Stimulated activated CD4-positive, alpha-beta T cell treated with anti-CD3 and anti-CD28 coated beads, Interleukin-15, amount 100 ng/mL, for 1 hour (primary cell): ENCODE results near the gene ATP5F1C.

ENCODE experiments used
- DNase-seq, 2 donors: peaks; one replicate each; pipeline ENCODE4 v3.0.0-alpha.2; 2020; ENCODE audit warnings: low read depth in 1 of 2, low spot score in 1 of 2

ATP5F1C gene

GRCh38 chr10:7836571-7836970, 48.6 kb downstream of the ATP5F1C start:
- no peak for DNase-seq

GRCh38 chr10:7846591-7846990, 58.6 kb downstream of the ATP5F1C start:
- no peak for DNase-seq

GRCh38 chr10:7853226-7853842, 65.4 kb downstream of the ATP5F1C start:
- no peak for DNase-seq

GRCh38 chr10:7853890-7854289, 65.9 kb downstream of the ATP5F1C start:
- DNase-seq, result no peak

- no peak for DNase-seq
Observed at GRCh38 chr10:7855205-7855604, 67.2 kb downstream of the ATP5F1C start.

GRCh38 chr10:7856678-7857077, 68.7 kb downstream of the ATP5F1C start:
- DNase-seq, result no peak

GRCh38 chr10:7857262-7857661, 69.3 kb downstream of the ATP5F1C start:
- DNase-seq, result no peak
